Measurements from ENCODE around the gene LTB4R2. TPM values are rescaled to one million over a fixed set of nuclear protein-coding genes. Genes with fewer than 3 reads are reported as not detected.
"Not testable (repeated sequence)": the region's sequence is repeated elsewhere in the genome, so short reads cannot be mapped to it uniquely, and the experiment has no call there.

LTB4R2 gene
- total RNA-seq, 1 experiment from 2014 or later = 15.0 TPM

- peak in 1 of 2 experiments; percentile 37 for DNase-seq
- H3F3A ChIP-seq (ENCODE audit: insufficient read depth, low read depth); H3K4me3 ChIP-seq; H3K4me2 ChIP-seq; H3K36me3 ChIP-seq (ENCODE audit: low read depth); H3K9me3 ChIP-seq (ENCODE audit: insufficient read depth, low read depth); H2AFZ ChIP-seq; BruUV-seq (replicated peaks); intact Hi-C loops (cut with micrococcal nuclease; ENCODE audit: unreplicated experiment); H3K4me1 ChIP-seq (replicated peaks; ENCODE audit: insufficient read depth); H3K9me2 ChIP-seq (ENCODE audit: insufficient read depth); H3K79me2 ChIP-seq (ENCODE audit: low read depth); H3K27me3 ChIP-seq (ENCODE audit: insufficient read depth, low read depth); H4K20me1 ChIP-seq (ENCODE audit: insufficient read depth); H3K27ac ChIP-seq: not testable (repeated sequence)
- ChIA-PET POLR2A (ENCODE audit: unreplicated experiment) (interaction anchor here (0.6 to 0.7 kb wide), 2 partner anchors 25 to 163 kb away, joined by 3 to 4 read pairs; no protein-coding TSS in a partner anchor), CTCF (interaction anchor here (0.6 kb wide), 1 partner anchor 86 kb away, joined by 6 read pairs; no protein-coding TSS in a partner anchor)
- peak; percentile 67 for TF ChIP-seq CTCF (conservative IDR thresholded peaks at IDR 0.05)
Observed at GRCh38 chr14:24327914-24328313, 18.0 kb downstream of the LTB4R2 start.

- no TSS peak for BruUV-seq (replicated peaks)
- H3K27me3 ChIP-seq (ENCODE audit: insufficient read depth, low read depth) = no peaks in the 10 kb centered on the region
- H3K4me3 ChIP-seq = no peak overlapping the region
- no peaks in the 10 kb centered on the region for H3K9me2 ChIP-seq (ENCODE audit: insufficient read depth)
- no peaks in the 10 kb centered on the region for H3K9me3 ChIP-seq (ENCODE audit: insufficient read depth, low read depth)
- 0 out of 2 replicates have a peak, but pooled peaks cover 3% of the 10 kb centered on the region for H3K4me1 ChIP-seq (replicated peaks; ENCODE audit: insufficient read depth)
- ChIA-PET POLR2A (ENCODE audit: unreplicated experiment) (no interaction called here), CTCF (no interaction called here)
- DNase-seq = no peak
- H4K20me1 ChIP-seq (ENCODE audit: insufficient read depth) = no peaks in the 10 kb centered on the region
- H3F3A ChIP-seq (ENCODE audit: insufficient read depth, low read depth) = no peaks in the 10 kb centered on the region
- no peaks in the 10 kb centered on the region for H3K36me3 ChIP-seq (ENCODE audit: low read depth)
- intact Hi-C loops (cut with micrococcal nuclease; ENCODE audit: unreplicated experiment) = no loop called here
- H2AFZ ChIP-seq = no peak overlapping the region
- H3K4me2 ChIP-seq = no peak overlapping the region
- no peak overlapping the region for H3K27ac ChIP-seq
- no peaks in the 10 kb centered on the region for H3K79me2 ChIP-seq (ENCODE audit: low read depth)
- no peak for TF ChIP-seq CTCF (conservative IDR thresholded peaks at IDR 0.05)
- TF ChIP-seq EZH2 (IDR thresholded peaks at IDR 0.05; ENCODE audit: low read depth) = no peak
Observed at GRCh38 chr14:24329073-24329663, 19.2 kb downstream of the LTB4R2 start.

GRCh38 chr14:24329736-24330135, 19.8 kb downstream of the LTB4R2 start:
- Histone ChIP-seq H3K79me2 (ENCODE audit: low read depth) (no peaks in the 10 kb centered on the region), H3K9me3 (ENCODE audit: insufficient read depth, low read depth) (no peaks in the 10 kb centered on the region), H3K4me3 (no peak overlapping the region), H2AFZ (no peak overlapping the region), H3K4me1 (replicated peaks; ENCODE audit: insufficient read depth) (0 out of 2 replicates have a peak, but pooled peaks cover 3% of the 10 kb centered on the region), H3K27ac (no peak overlapping the region), H3F3A (ENCODE audit: insufficient read depth, low read depth) (no peaks in the 10 kb centered on the region), H4K20me1 (ENCODE audit: insufficient read depth) (no peaks in the 10 kb centered on the region), H3K9me2 (ENCODE audit: insufficient read depth) (no peaks in the 10 kb centered on the region), H3K27me3 (ENCODE audit: insufficient read depth, low read depth) (no peaks in the 10 kb centered on the region), H3K4me2 (no peak overlapping the region), H3K36me3 (ENCODE audit: low read depth) (no peaks in the 10 kb centered on the region)
- ChIA-PET POLR2A (ENCODE audit: unreplicated experiment) (no interaction called here), CTCF (no interaction called here)
- intact Hi-C loops (cut with micrococcal nuclease; ENCODE audit: unreplicated experiment) = no loop called here
- TF ChIP-seq CTCF (conservative IDR thresholded peaks at IDR 0.05) = no peak
- no peak for TF ChIP-seq EZH2 (IDR thresholded peaks at IDR 0.05; ENCODE audit: low read depth)
- DNase-seq = no peak
- BruUV-seq (replicated peaks) = no TSS peak

Measured in PC-9 (cell line).